ENCODE measurements around the gene TPPP2. TPM values are rescaled to one million over a fixed set of nuclear protein-coding genes. Genes with fewer than 3 reads are reported as not detected.
A peak's percentile ranks its signal among the peaks of the same experiment; 100 is the strongest.

TPPP2 gene
- total RNA-seq, 1 donor from 2014 or later: 0.73 TPM

- intact Hi-C loops (cut with DNase I): loop anchor here (5.0 kb wide), 1 partner anchor 77 kb away; no protein-coding TSS in a partner anchor
These were observed 14.7 kb upstream of the TPPP2 start for GRCh38 chr14:21015312-21015711.

GRCh38 chr14:21016413-21017190, 13.4 kb upstream of the TPPP2 start:
- intact Hi-C loops (cut with DNase I): loop anchor here (5.0 kb wide), 1 partner anchor 76 kb away; no protein-coding TSS in a partner anchor
- DNase-seq (ENCODE audit: low spot score): no peak

More at GRCh38 chr14:21015312-21015711, 14.7 kb upstream of the TPPP2 start:
- no peak for DNase-seq (ENCODE audit: low spot score)

GRCh38 chr14:21017528-21018245, 12.3 kb upstream of the TPPP2 start:
- no peak for DNase-seq (ENCODE audit: low spot score)
- intact Hi-C loops (cut with DNase I): loop anchor here (5.0 kb wide), 1 partner anchor 75 kb away; no protein-coding TSS in a partner anchor

GRCh38 chr14:21018286-21018685, 11.7 kb upstream of the TPPP2 start:
- no peak for DNase-seq (ENCODE audit: low spot score)
- intact Hi-C loops (cut with DNase I): loop anchor here (5.0 kb wide), 1 partner anchor 74 kb away; no protein-coding TSS in a partner anchor

GRCh38 chr14:21018781-21019180, 11.2 kb upstream of the TPPP2 start:
- intact Hi-C loops (cut with DNase I): loop anchor here (5.0 kb wide), 1 partner anchor 74 kb away; no protein-coding TSS in a partner anchor
- DNase-seq (ENCODE audit: low spot score): no peak

GRCh38 chr14:21019366-21019765, 10.7 kb upstream of the TPPP2 start:
- DNase-seq (ENCODE audit: low spot score): no peak
- intact Hi-C loops (cut with DNase I): loop anchor here (5.0 kb wide), 1 partner anchor 73 kb away; no protein-coding TSS in a partner anchor

- DNase-seq (ENCODE audit: low spot score): no peak
- intact Hi-C loops (cut with DNase I): no loop called here
These were observed 9.0 kb upstream of the TPPP2 start for GRCh38 chr14:21020977-21021545.

- DNase-seq (ENCODE audit: low spot score): no peak
- intact Hi-C loops (cut with DNase I): no loop called here
These were observed 7.3 kb upstream of the TPPP2 start for GRCh38 chr14:21022686-21023085.

- intact Hi-C loops (cut with DNase I): no loop called here
- DNase-seq (ENCODE audit: low spot score): no peak
These were observed 6.8 kb upstream of the TPPP2 start for GRCh38 chr14:21023174-21023573.

- DNase-seq (ENCODE audit: low spot score): no peak
- intact Hi-C loops (cut with DNase I): loop anchor here (2.0 kb wide), 1 partner anchor 47 kb away; the partner anchor contains the start of gene ARHGEF40
These were observed 6.0 kb upstream of the TPPP2 start for GRCh38 chr14:21023817-21024584.

- intact Hi-C loops (cut with DNase I): loop anchor here (2.0 kb wide), 1 partner anchor 46 kb away; the partner anchor contains the start of gene ARHGEF40
- peak; percentile 90 for DNase-seq (ENCODE audit: low spot score)
These were observed 5.2 kb upstream of the TPPP2 start, which contains the start of gene NDRG2 for GRCh38 chr14:21024585-21025370. Gene NDRG2 (minus strand): TSS chr14:21025061. CDS start chr14:21023315, 1,746 bp downstream.

- DNase-seq (ENCODE audit: low spot score): peak; percentile 89
- intact Hi-C loops (cut with DNase I): loop anchor here (2.0 kb wide), 1 partner anchor 45 kb away; the partner anchor contains the start of gene ARHGEF40
These were observed 4.4 kb upstream of the TPPP2 start for GRCh38 chr14:21025371-21026273.

- intact Hi-C loops (cut with DNase I): no loop called here
- no peak for DNase-seq (ENCODE audit: low spot score)
These were observed 3.6 kb upstream of the TPPP2 start for GRCh38 chr14:21026274-21026987.

- DNase-seq (ENCODE audit: low spot score): no peak
- intact Hi-C loops (cut with DNase I): no loop called here
These were observed 3.1 kb upstream of the TPPP2 start for GRCh38 chr14:21026988-21027315.

- no peak for DNase-seq (ENCODE audit: low spot score)
- intact Hi-C loops (cut with DNase I): no loop called here
These were observed 514 bp downstream of the TPPP2 start for GRCh38 chr14:21030531-21030930.

- DNase-seq (ENCODE audit: low spot score): no peak
- intact Hi-C loops (cut with DNase I): no loop called here
These were observed 2.5 kb downstream of the TPPP2 start for GRCh38 chr14:21032326-21033132.

Data from cardiac septum (tissue), 1 donor.